GM23338 (cell line): ENCODE data around the gene LTB4R. TPM values are rescaled to one million over a fixed set of nuclear protein-coding genes. Genes with fewer than 3 reads are reported as not detected.

Source experiments
- ATAC-seq: fragments of 200-7000 bp; cut with Tn5 transposase; 3 replicates; pipeline ENCODE4 v1.9.1; 2020
- DNase-seq: peaks from one replicate; pipeline ENCODE4 v3.0.0-alpha.2; 2015; ENCODE audit warnings: low spot score
- H2AFZ ChIP-seq: fragments of 200-600 bp; sonication (generic); 2 replicates; pipeline ENCODE4 v1.8.0; 2016; ENCODE audit warnings: antibody characterized with exemption, mild to moderate bottlenecking, moderate library complexity
- H3F3A ChIP-seq: fragments of 200-600 bp; sonication (generic); replicated peaks from 2 replicates; pipeline ENCODE4 v1.8.0; 2017; ENCODE audit warnings: antibody characterized with exemption, mixed run types, low read depth
- H3K27ac ChIP-seq: fragments of 200-600 bp; sonication (generic); 2 replicates; pipeline ENCODE4 v1.6.1; 2016; ENCODE audit warnings: low read depth
- H3K27me3 ChIP-seq: fragments of 200-600 bp; sonication (generic); 2 replicates; pipeline ENCODE4 v1.8.0; 2016; ENCODE audit warnings: mild to moderate bottlenecking, mixed run types, moderate library complexity; ENCODE audit not compliant: insufficient read depth
- H3K36me3 ChIP-seq: fragments of 200-600 bp; sonication (generic); 2 replicates; pipeline ENCODE4 v1.8.0; 2016; ENCODE audit warnings: mild to moderate bottlenecking; ENCODE audit not compliant: insufficient read depth
- H3K4me1 ChIP-seq: fragments of 200-600 bp; sonication (generic); 2 replicates; pipeline ENCODE4 v1.8.0; 2016; ENCODE audit warnings: mild to moderate bottlenecking, moderate library complexity; ENCODE audit not compliant: insufficient read depth
- H3K4me2 ChIP-seq: fragments of 200-600 bp; sonication (generic); 2 replicates; pipeline ENCODE4 v1.7.1; 2017; ENCODE audit warnings: mixed run types
- H3K4me3 ChIP-seq: fragments of 200-600 bp; sonication (generic); 2 replicates; pipeline ENCODE4 v1.6.1; 2016; ENCODE audit warnings: mixed run types
- H3K79me2 ChIP-seq: fragments of 200-600 bp; sonication (generic); replicated peaks from 2 replicates; pipeline ENCODE4 v1.8.0; 2017; ENCODE audit warnings: mild to moderate bottlenecking; ENCODE audit not compliant: insufficient read depth
- H3K9me2 ChIP-seq: fragments of 200-600 bp; sonication (generic); 2 replicates; pipeline ENCODE4 v1.8.0; 2017; ENCODE audit not compliant: insufficient read depth
- H4K20me1 ChIP-seq: fragments of 200-600 bp; sonication (generic); replicated peaks from 2 replicates; pipeline ENCODE4 v1.8.0; 2017; ENCODE audit warnings: mild to moderate bottlenecking; ENCODE audit not compliant: insufficient read depth
- H3K27ac Mint-ChIP-seq: 2 replicates; pipeline ENCODE4 v1.8.0; 2020; ENCODE audit warnings: inconsistent platforms, mild to moderate bottlenecking, moderate library complexity, mixed read lengths
- H3K27me3 Mint-ChIP-seq: 3 replicates; pipeline ENCODE4 v1.8.0; 2022; ENCODE audit warnings: low read depth, mild to moderate bottlenecking, moderate library complexity, mixed read lengths, inconsistent platforms; ENCODE audit not compliant: insufficient read depth, poor library complexity
- H3K36me3 Mint-ChIP-seq: 3 replicates; pipeline ENCODE4 v1.8.0; 2021; ENCODE audit warnings: low read depth, mild to moderate bottlenecking, inconsistent platforms, moderate library complexity, mixed read lengths
- H3K4me1 Mint-ChIP-seq: 3 replicates; pipeline ENCODE4 v1.8.0; 2020; ENCODE audit warnings: mild to moderate bottlenecking, inconsistent platforms, mixed read lengths
- H3K4me3 Mint-ChIP-seq: 3 replicates; pipeline ENCODE4 v1.8.0; 2021; ENCODE audit warnings: moderate library complexity, mild to moderate bottlenecking, inconsistent platforms, mixed read lengths
- H3K9me3 Mint-ChIP-seq: 3 replicates; pipeline ENCODE4 v1.8.0; 2020; ENCODE audit warnings: moderate library complexity, mild to moderate bottlenecking, inconsistent platforms, mixed read lengths
- CREB1 ChIP-seq: fragments of 250-450 bp; sonication (Bioruptor Pico); IDR thresholded peaks from 2 replicates; pipeline ENCODE4 v1.5.0; 2020; ENCODE audit warnings: low read depth, mild to moderate bottlenecking, moderate library complexity
- CTCF ChIP-seq, 2 experiments: fragments of 200-600 bp in 1 of 2; sonication (generic) in 1 of 2; conservative IDR thresholded peaks; 2 replicates each; pipeline versions ENCODE4 v1.5.1 to v1.6.1; 2016 to 2017; ENCODE audit warnings: antibody characterized with exemption in 2 of 2, low read depth in 2 of 2, mild to moderate bottlenecking in 2 of 2, moderate library complexity in 1 of 2
- ETS1 ChIP-seq: IDR thresholded peaks from 2 replicates; pipeline ENCODE4 v1.6.1; 2016; ENCODE audit warnings: antibody characterized with exemption
- EZH2 ChIP-seq: fragments of 200-600 bp; sonication (generic); IDR thresholded peaks from one replicate; pipeline ENCODE4 v1.8.0; 2017; ENCODE audit warnings: antibody characterized with exemption, mild to moderate bottlenecking, low read depth; ENCODE audit not compliant: unreplicated experiment
- EZH2phosphoT487 ChIP-seq: fragments of 200-600 bp; sonication (generic); IDR thresholded peaks from one replicate; pipeline ENCODE4 v1.8.1; 2018; ENCODE audit warnings: antibody characterized with exemption; ENCODE audit not compliant: unreplicated experiment
- JUNB ChIP-seq: IDR thresholded peaks from one replicate; pipeline ENCODE4 v1.6.1; 2016; ENCODE audit warnings: antibody characterized with exemption; ENCODE audit not compliant: unreplicated experiment
- STAT1 ChIP-seq: IDR thresholded peaks from one replicate; pipeline ENCODE4 v1.6.1; 2016; ENCODE audit warnings: antibody characterized with exemption; ENCODE audit not compliant: unreplicated experiment
- ZNF331 ChIP-seq: fragments of 250-450 bp; sonication (Bioruptor Pico); IDR thresholded peaks from 2 replicates; pipeline ENCODE4 v1.5.0; 2020; ENCODE audit warnings: low read depth, mild to moderate bottlenecking, moderate library complexity
- polyA plus RNA-seq: library from polyadenylated mRNA; unstranded; fragments of >200 nt; fragmentation: Nextera tagmentation; extraction: Ambion mirVana; gene quantifications from 2 replicates; pipeline ENCODE4 v1.2.1, GENCODE V29; 2016
- total RNA-seq: library from RNA; depleted of rRNA; stranded (reverse); fragments of >200 nt; shearing (Covaris generic); gene quantifications from 2 replicates; pipeline ENCODE4 v1.2.3, GENCODE V29; 2014

The LTB4R gene
- total and polyA plus RNA-seq, 2 experiments from 2014 or later, result 2.1 to 4.7 TPM

GRCh38 chr14:24314377-24315193 is 3.3 kb downstream of the LTB4R start:
- H4K20me1 ChIP-seq, result no peaks in the 10 kb centered on the region
- no peak for ATAC-seq
- no peaks in the 10 kb centered on the region for H3K36me3 ChIP-seq
- peaks cover 51% of the 10 kb centered on the region for H3K27me3 ChIP-seq
- Mint-ChIP-seq H3K4me3 (no peak overlapping the region; the same call in 2 of the 3 replicates), H3K4me1 (peaks cover 7% of the 10 kb centered on the region; the same call in 2 of the 3 replicates), H3K36me3 (peaks cover 2% of the 10 kb centered on the region; the same call in 2 of the 3 replicates), H3K27me3 (peaks cover 51% of the 10 kb centered on the region), H3K9me3 (no peaks in the 10 kb centered on the region), H3K27ac (no peak overlapping the region)
- H2AFZ ChIP-seq, result no peak overlapping the region
- no peak overlapping the region for H3K4me3 ChIP-seq
- DNase-seq, result no peak
- no peaks in the 10 kb centered on the region for H3F3A ChIP-seq
- no peak overlapping the region for H3K27ac ChIP-seq
- H3K9me2 ChIP-seq, result no peaks in the 10 kb centered on the region
- no peaks in the 10 kb centered on the region for H3K79me2 ChIP-seq
- H3K4me1 ChIP-seq, result peaks cover 4% of the 10 kb centered on the region; the same call in 1 of the 2 replicates
- no peak overlapping the region for H3K4me2 ChIP-seq
- no peak for TF ChIP-seq EZH2phosphoT487

GRCh38 chr14:24315243-24315806 is 4.0 kb downstream of the LTB4R start:
- ATAC-seq, result no peak
- H2AFZ ChIP-seq, result no peak overlapping the region
- no peak for TF ChIP-seq ZNF331 (CRISPR knock-in tag)
- no peak for TF ChIP-seq EZH2
- no peak for TF ChIP-seq EZH2phosphoT487
- no peak for TF ChIP-seq CREB1 (CRISPR knock-in tag)
- no peak for TF ChIP-seq STAT1
- no peak for TF ChIP-seq ETS1
- TF ChIP-seq CTCF (conservative IDR thresholded peaks at IDR 0.05; ENCODE audit: low read depth in 2 of 2), result no peak
- TF ChIP-seq JUNB, result no peak
- Mint-ChIP-seq H3K4me1 (peaks cover 2% of the 10 kb centered on the region; the same call in 2 of the 3 replicates), H3K36me3 (no peaks in the 10 kb centered on the region; the same call in 1 of the 3 replicates), H3K27ac (no peak overlapping the region), H3K9me3 (no peaks in the 10 kb centered on the region), H3K27me3 (peaks cover 46% of the 10 kb centered on the region), H3K4me3 (no peak overlapping the region; the same call in 2 of the 3 replicates)
- H4K20me1 ChIP-seq, result no peaks in the 10 kb centered on the region
- peaks cover 58% of the 10 kb centered on the region for H3K27me3 ChIP-seq
- H3K4me3 ChIP-seq, result no peak overlapping the region
- no peak for DNase-seq
- H3F3A ChIP-seq, result no peaks in the 10 kb centered on the region
- 0 out of 2 replicates have a peak, but pooled peaks cover under 1% of the 10 kb centered on the region for H3K4me1 ChIP-seq
- no peak overlapping the region for H3K27ac ChIP-seq
- no peaks in the 10 kb centered on the region for H3K9me2 ChIP-seq
- no peak overlapping the region for H3K4me2 ChIP-seq
- H3K79me2 ChIP-seq, result no peaks in the 10 kb centered on the region
- no peaks in the 10 kb centered on the region for H3K36me3 ChIP-seq
